ENCODE results near the gene DDX47.
"Not testable (repeated sequence)": the region's sequence is repeated elsewhere in the genome, so short reads cannot be mapped to it uniquely, and the experiment has no call there.

DDX47 gene

GRCh38 chr12:12807517-12807903, 5.6 kb upstream of the DDX47 start:
- peaks cover 69% of the 10 kb centered on the region for H3K4me1 Mint-ChIP-seq
- H3K9me3 Mint-ChIP-seq, H3K27me3 Mint-ChIP-seq, H3K36me3 Mint-ChIP-seq: not testable (repeated sequence)
- peak overlapping the region; percentile 97 for H3K27ac Mint-ChIP-seq
- peak overlapping the region; percentile 7 for H3K4me3 Mint-ChIP-seq

- peak overlapping the region; percentile 81 for H3K4me3 Mint-ChIP-seq
- H3K4me1 Mint-ChIP-seq, result peaks cover 69% of the 10 kb centered on the region
- no peaks in the 10 kb centered on the region for H3K9me3 Mint-ChIP-seq
- peak overlapping the region; percentile 98 for H3K27ac Mint-ChIP-seq
- H3K27me3 Mint-ChIP-seq, result no peaks in the 10 kb centered on the region
- peaks cover under 1% of the 10 kb centered on the region for H3K36me3 Mint-ChIP-seq
These were observed 5.0 kb upstream of the DDX47 start for GRCh38 chr12:12807970-12808702.

- H3K4me3 Mint-ChIP-seq, result no peak overlapping the region
- H3K27me3 Mint-ChIP-seq, result no peaks in the 10 kb centered on the region
- peaks cover 71% of the 10 kb centered on the region for H3K4me1 Mint-ChIP-seq
- no peaks in the 10 kb centered on the region for H3K9me3 Mint-ChIP-seq
- no peak overlapping the region for H3K27ac Mint-ChIP-seq
- peaks cover 11% of the 10 kb centered on the region for H3K36me3 Mint-ChIP-seq
These were observed 2.6 kb upstream of the DDX47 start for GRCh38 chr12:12810553-12811021.

- H3K27ac Mint-ChIP-seq, result no peak overlapping the region
- H3K4me1 Mint-ChIP-seq, result peaks cover 71% of the 10 kb centered on the region
- peaks cover 18% of the 10 kb centered on the region for H3K36me3 Mint-ChIP-seq
- H3K9me3 Mint-ChIP-seq, result no peaks in the 10 kb centered on the region
- no peaks in the 10 kb centered on the region for H3K27me3 Mint-ChIP-seq
- H3K4me3 Mint-ChIP-seq, result no peak overlapping the region
These were observed 1.8 kb upstream of the DDX47 start for GRCh38 chr12:12811343-12811742.

GRCh38 chr12:12812174-12812573, 972 bp upstream of the DDX47 start:
- peaks cover 71% of the 10 kb centered on the region for H3K4me1 Mint-ChIP-seq
- peaks cover 22% of the 10 kb centered on the region for H3K36me3 Mint-ChIP-seq
- H3K9me3 Mint-ChIP-seq, result no peaks in the 10 kb centered on the region
- no peaks in the 10 kb centered on the region for H3K27me3 Mint-ChIP-seq
- no peak overlapping the region for H3K4me3 Mint-ChIP-seq
- H3K27ac Mint-ChIP-seq, result no peak overlapping the region

GRCh38 chr12:12812618-12813119, 477 bp upstream of the DDX47 start:
- peaks cover 22% of the 10 kb centered on the region for H3K36me3 Mint-ChIP-seq
- H3K4me3 Mint-ChIP-seq, result peak overlapping the region; percentile 97
- H3K4me1 Mint-ChIP-seq, result peaks cover 71% of the 10 kb centered on the region
- no peak overlapping the region for H3K27ac Mint-ChIP-seq
- no peaks in the 10 kb centered on the region for H3K27me3 Mint-ChIP-seq
- H3K9me3 Mint-ChIP-seq, result no peaks in the 10 kb centered on the region

- H3K4me3 Mint-ChIP-seq, result no peak overlapping the region
These were observed 4.5 kb downstream of the DDX47 start for GRCh38 chr12:12817616-12818015.

GRCh38 chr12:12818701-12819100, 5.6 kb downstream of the DDX47 start:
- no peak overlapping the region for H3K27ac Mint-ChIP-seq
- peaks cover 34% of the 10 kb centered on the region for H3K36me3 Mint-ChIP-seq
- H3K27me3 Mint-ChIP-seq, result no peaks in the 10 kb centered on the region
- H3K4me1 Mint-ChIP-seq, result peaks cover 52% of the 10 kb centered on the region
- no peaks in the 10 kb centered on the region for H3K9me3 Mint-ChIP-seq
- H3K4me3 Mint-ChIP-seq, result no peak overlapping the region

More at GRCh38 chr12:12817616-12818015, 4.5 kb downstream of the DDX47 start:
- H3K9me3 Mint-ChIP-seq, result no peaks in the 10 kb centered on the region
- H3K36me3 Mint-ChIP-seq, result peaks cover 31% of the 10 kb centered on the region
- no peaks in the 10 kb centered on the region for H3K27me3 Mint-ChIP-seq
- H3K4me1 Mint-ChIP-seq, result peaks cover 62% of the 10 kb centered on the region
- H3K27ac Mint-ChIP-seq, result no peak overlapping the region

GRCh38 chr12:12819221-12819620, 6.1 kb downstream of the DDX47 start:
- H3K9me3 Mint-ChIP-seq, result no peaks in the 10 kb centered on the region
- no peaks in the 10 kb centered on the region for H3K27me3 Mint-ChIP-seq
- no peak overlapping the region for H3K4me3 Mint-ChIP-seq
- peaks cover 47% of the 10 kb centered on the region for H3K4me1 Mint-ChIP-seq
- peak overlapping the region; percentile 13 for H3K27ac Mint-ChIP-seq
- H3K36me3 Mint-ChIP-seq, result peaks cover 31% of the 10 kb centered on the region

GRCh38 chr12:12819752-12820311, 6.7 kb downstream of the DDX47 start:
- Mint-ChIP-seq H3K27ac (peak overlapping the region; percentile 42), H3K4me3 (no peak overlapping the region), H3K36me3 (peaks cover 30% of the 10 kb centered on the region), H3K9me3 (no peaks in the 10 kb centered on the region), H3K4me1 (peaks cover 41% of the 10 kb centered on the region), H3K27me3 (no peaks in the 10 kb centered on the region)

GRCh38 chr12:12820376-12820775, 7.2 kb downstream of the DDX47 start:
- H3K27ac Mint-ChIP-seq, H3K4me3 Mint-ChIP-seq, H3K9me3 Mint-ChIP-seq, H3K27me3 Mint-ChIP-seq: not testable (repeated sequence)
- H3K4me1 Mint-ChIP-seq, result peaks cover 37% of the 10 kb centered on the region
- peaks cover 30% of the 10 kb centered on the region for H3K36me3 Mint-ChIP-seq

- H3K27ac Mint-ChIP-seq, result no peak overlapping the region
- H3K4me1 Mint-ChIP-seq, result peaks cover 21% of the 10 kb centered on the region
- no peaks in the 10 kb centered on the region for H3K27me3 Mint-ChIP-seq
- H3K36me3 Mint-ChIP-seq, result peaks cover 20% of the 10 kb centered on the region
- H3K4me3 Mint-ChIP-seq, result no peak overlapping the region
- no peaks in the 10 kb centered on the region for H3K9me3 Mint-ChIP-seq
These were observed 8.8 kb downstream of the DDX47 start for GRCh38 chr12:12821975-12822374.

GRCh38 chr12:12822886-12823285, 9.7 kb downstream of the DDX47 start:
- H3K27me3 Mint-ChIP-seq, result no peaks in the 10 kb centered on the region
- H3K4me3 Mint-ChIP-seq, result no peak overlapping the region
- peaks cover 15% of the 10 kb centered on the region for H3K4me1 Mint-ChIP-seq
- H3K9me3 Mint-ChIP-seq, result no peaks in the 10 kb centered on the region
- H3K27ac Mint-ChIP-seq, result no peak overlapping the region
- H3K36me3 Mint-ChIP-seq, result peaks cover 24% of the 10 kb centered on the region

- H3K36me3 Mint-ChIP-seq, result peaks cover 24% of the 10 kb centered on the region
- peaks cover 15% of the 10 kb centered on the region for H3K4me1 Mint-ChIP-seq
- H3K4me3 Mint-ChIP-seq, result no peak overlapping the region
- no peak overlapping the region for H3K27ac Mint-ChIP-seq
- no peaks in the 10 kb centered on the region for H3K27me3 Mint-ChIP-seq
- no peaks in the 10 kb centered on the region for H3K9me3 Mint-ChIP-seq
These were observed 10.2 kb downstream of the DDX47 start for GRCh38 chr12:12823300-12823699.

GRCh38 chr12:12823811-12824210, 10.7 kb downstream of the DDX47 start:
- no peaks in the 10 kb centered on the region for H3K27me3 Mint-ChIP-seq
- H3K9me3 Mint-ChIP-seq, result no peaks in the 10 kb centered on the region
- H3K27ac Mint-ChIP-seq, result no peak overlapping the region
- peaks cover 26% of the 10 kb centered on the region for H3K36me3 Mint-ChIP-seq
- H3K4me3 Mint-ChIP-seq, result no peak overlapping the region
- H3K4me1 Mint-ChIP-seq, result peaks cover 11% of the 10 kb centered on the region

- peaks cover 21% of the 10 kb centered on the region for H3K36me3 Mint-ChIP-seq
- no peaks in the 10 kb centered on the region for H3K27me3 Mint-ChIP-seq
- H3K9me3 Mint-ChIP-seq, result no peaks in the 10 kb centered on the region
- H3K4me1 Mint-ChIP-seq, result peaks cover 25% of the 10 kb centered on the region
- no peak overlapping the region for H3K27ac Mint-ChIP-seq
- H3K4me3 Mint-ChIP-seq, result no peak overlapping the region
These were observed 22.4 kb downstream of the DDX47 start for GRCh38 chr12:12835378-12836146.

All from activated naive CD4-positive, alpha-beta T cell treated with anti-CD3 and anti-CD28 coated beads, Interleukin-2, amount 50 U/mL, for 24 hours (primary cell).